ENCODE measurements around the gene RYR2. TPM values are rescaled to one million over a fixed set of nuclear protein-coding genes. Genes with fewer than 3 reads are reported as not detected.

The RYR2 gene
- total and polyA plus RNA-seq, 2 donors (not counting 1 experiment from before 2014, with no cell fraction given): not detected

DNA sequence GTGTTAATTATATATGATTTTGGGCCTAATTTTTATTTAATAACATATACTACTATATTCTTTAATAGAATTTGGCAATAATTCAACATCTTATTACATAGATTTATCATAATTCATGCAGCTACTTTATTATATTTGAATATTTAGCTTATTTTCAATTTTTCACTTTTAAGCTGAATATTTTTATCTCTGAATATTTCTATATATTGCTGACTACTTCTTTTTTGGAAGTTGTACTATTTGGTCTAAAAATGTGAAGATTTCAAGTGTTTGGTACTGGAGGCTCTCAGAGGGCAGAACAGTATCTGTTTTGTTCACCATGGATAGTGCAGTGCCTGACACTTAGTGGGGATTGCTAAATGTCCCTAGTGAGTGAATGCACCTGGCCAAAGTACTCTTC is 389.5 kb downstream of the RYR2 start:
- H3K9me3 Mint-ChIP-seq (ENCODE audit: insufficient read depth): no peaks in the 10 kb centered on the region
- intact Hi-C loops (cut with micrococcal nuclease): no loop called here

GRCh38 chr1:237440346-237440745 is 398.4 kb downstream of the RYR2 start:
- Mint-ChIP-seq H3K27me3 (no peaks in the 10 kb centered on the region), H3K4me3 (no peak overlapping the region), H3K4me1 (peaks cover 6% of the 10 kb centered on the region), H3K27ac (no peak overlapping the region), H3K9me3 (ENCODE audit: insufficient read depth) (peaks cover 5% of the 10 kb centered on the region)
- no peak overlapping the region for H3K27ac ChIP-seq (ENCODE audit: low read length in 2 of 2)
- no peak for DNase-seq
- H3K27me3 ChIP-seq (replicated peaks in 1 of 4; ENCODE audit: control extremely low read depth in 1 of 4, control insufficient read depth in 3 of 4, insufficient read depth in 4 of 4, low read length in 3 of 4): no peaks in the 10 kb centered on the region
- ChIA-PET POLR2A (no interaction called here), CTCF (no interaction called here)
- ATAC-seq (ENCODE audit: low read depth): no peak
- no peaks in the 10 kb centered on the region for H4K20me1 ChIP-seq (ENCODE audit: control insufficient read depth, insufficient read depth, low read length, poor library complexity, severe bottlenecking)
- no peak overlapping the region for H3K9ac ChIP-seq (ENCODE audit: low read length)
- TF ChIP-seq EZH2 (IDR thresholded peaks at IDR 0.05; ENCODE audit: borderline replicate concordance, insufficient read depth, low read depth, low read length, poor library complexity, severe bottlenecking): no peak
- TF ChIP-seq CTCF (IDR thresholded peaks at IDR 0.05): no peak
- no peak overlapping the region for H3K4me3 ChIP-seq (ENCODE audit: control extremely low read depth in 1 of 5, extremely low read depth in 1 of 5, insufficient read depth in 1 of 5, low read depth in 2 of 5, low read length in 4 of 5)
- no peaks in the 10 kb centered on the region for H3K36me3 ChIP-seq (replicated peaks in 1 of 2; ENCODE audit: control extremely low read depth in 1 of 2, control insufficient read depth in 1 of 2, extremely low read depth in 1 of 2, insufficient read depth in 2 of 2, low read length in 1 of 2)
- no peak overlapping the region for H3K4me2 ChIP-seq (replicated peaks; ENCODE audit: low read depth, low read length, poor library complexity, severe bottlenecking)
- intact Hi-C loops (cut with micrococcal nuclease): no loop called here
- H2AFZ ChIP-seq (ENCODE audit: insufficient read depth, low read depth, low read length, poor library complexity, severe bottlenecking): no peak overlapping the region
- WGBS (ENCODE audit: insufficient coverage): no CpG with 5 or more reads among the region's 2 CpGs
- H3K4me1 ChIP-seq (ENCODE audit: control insufficient read depth in 2 of 2, insufficient read depth in 2 of 2, low read length in 2 of 2): no peaks in the 10 kb centered on the region
- H3K9me3 ChIP-seq (ENCODE audit: control extremely low read depth in 1 of 3, control insufficient read depth in 2 of 3, insufficient read depth in 1 of 3, low read length in 2 of 3): no peaks in the 10 kb centered on the region
- no peaks in the 10 kb centered on the region for H3K79me2 ChIP-seq (ENCODE audit: control insufficient read depth, insufficient read depth, low read length)

More for the DNA sequence above, 389.5 kb downstream of the RYR2 start:
- H3K27me3 ChIP-seq (replicated peaks in 1 of 4; ENCODE audit: control extremely low read depth in 1 of 4, control insufficient read depth in 3 of 4, insufficient read depth in 4 of 4, low read length in 3 of 4): no peaks in the 10 kb centered on the region
- H3K4me1 Mint-ChIP-seq: no peaks in the 10 kb centered on the region
- no peaks in the 10 kb centered on the region for H3K27me3 Mint-ChIP-seq
- H3K27ac ChIP-seq (ENCODE audit: low read length in 2 of 2): no peak overlapping the region
- no peak overlapping the region for H3K4me3 ChIP-seq (ENCODE audit: control extremely low read depth in 1 of 5, extremely low read depth in 1 of 5, insufficient read depth in 1 of 5, low read depth in 2 of 5, low read length in 4 of 5)
- no peak for ATAC-seq (ENCODE audit: low read depth)
- H2AFZ ChIP-seq (ENCODE audit: insufficient read depth, low read depth, low read length, poor library complexity, severe bottlenecking): no peak overlapping the region
- H3K36me3 ChIP-seq (replicated peaks in 1 of 2; ENCODE audit: control extremely low read depth in 1 of 2, control insufficient read depth in 1 of 2, extremely low read depth in 1 of 2, insufficient read depth in 2 of 2, low read length in 1 of 2): no peaks in the 10 kb centered on the region
- H3K79me2 ChIP-seq (ENCODE audit: control insufficient read depth, insufficient read depth, low read length): no peaks in the 10 kb centered on the region
- DNase-seq: no peak
- H3K4me2 ChIP-seq (replicated peaks; ENCODE audit: low read depth, low read length, poor library complexity, severe bottlenecking): no peak overlapping the region
- H4K20me1 ChIP-seq (ENCODE audit: control insufficient read depth, insufficient read depth, low read length, poor library complexity, severe bottlenecking): no peaks in the 10 kb centered on the region
- H3K27ac Mint-ChIP-seq: no peak overlapping the region
- H3K9ac ChIP-seq (ENCODE audit: low read length): no peak overlapping the region
- no peak overlapping the region for H3K4me3 Mint-ChIP-seq
- ChIA-PET POLR2A (no interaction called here), CTCF (no interaction called here)
- no peaks in the 10 kb centered on the region for H3K9me3 ChIP-seq (ENCODE audit: control extremely low read depth in 1 of 3, control insufficient read depth in 2 of 3, insufficient read depth in 1 of 3, low read length in 2 of 3)
- no peaks in the 10 kb centered on the region for H3K4me1 ChIP-seq (ENCODE audit: control insufficient read depth in 2 of 2, insufficient read depth in 2 of 2, low read length in 2 of 2)
- TF ChIP-seq EZH2 (IDR thresholded peaks at IDR 0.05; ENCODE audit: borderline replicate concordance, insufficient read depth, low read depth, low read length, poor library complexity, severe bottlenecking): no peak
- no peak for TF ChIP-seq CTCF (IDR thresholded peaks at IDR 0.05)
